H1 (cell line): ENCODE measurements around the gene MIPEP.

Experiments
- ATF2 ChIP-seq: IDR thresholded peaks from 2 replicates; pipeline ENCODE4 v1.6.1; 2012; ENCODE audit warnings: low read length, inconsistent platforms
- CTCF ChIP-seq, 3 experiments: IDR thresholded peaks; 1 replicate in 2 of 3; 2 replicates in 1 of 3; pipeline versions ENCODE4 v1.5.1 to v1.6.1; 2011; ENCODE audit warnings: low read length in 3 of 3, mild to moderate bottlenecking in 3 of 3, inconsistent platforms in 2 of 3, low read depth in 1 of 3, moderate library complexity in 1 of 3; ENCODE audit not compliant: insufficient read depth in 1 of 3; ENCODE audit errors: control extremely low read depth in 1 of 3
- KDM5A ChIP-seq: fragments of 200-600 bp; IDR thresholded peaks from 2 replicates; pipeline ENCODE4 v1.7.1; 2012; ENCODE audit warnings: mild to moderate bottlenecking, low read length, inconsistent platforms, mixed read lengths

GRCh38 chr13:23695711-23696464 is 193.3 kb downstream of the MIPEP start:
- TF ChIP-seq ATF2: no peak
- no peak for TF ChIP-seq KDM5A
- TF ChIP-seq CTCF (IDR thresholded peaks at IDR 0.05; ENCODE audit: control extremely low read depth in 1 of 3, insufficient read depth in 1 of 3, low read depth in 1 of 3, low read length in 3 of 3): no peak
